ENCODE data around the gene CFAP69.

GRCh38 chr7:90242369-90243168, 2.4 kb upstream of the CFAP69 start:
- TF ChIP-seq POLR2A (IDR thresholded peaks at IDR 0.05; ENCODE audit: low read length) (no peak), GATA1 (IDR thresholded peaks at IDR 0.05; ENCODE audit: low read depth, low read length) (no peak)

Data from erythroblast (primary cell).